HCT116 (cell line): ENCODE measurements around the gene DLEC1. TPM values are rescaled to one million over a fixed set of nuclear protein-coding genes. Genes with fewer than 3 reads are reported as not detected.
"Not testable (repeated sequence)": the region's sequence is repeated elsewhere in the genome, so short reads cannot be mapped to it uniquely, and the experiment has no call there.

Experiments
- ATAC-seq: fragments of 200-7000 bp; cut with Tn5 transposase; 2 replicates; pipeline ENCODE4 v1.9.1; 2020; ENCODE audit warnings: mild to moderate bottlenecking, moderate library complexity
- BruUV-seq: library from RNA; stranded (reverse); fragments of 400-500 nt; replicated peaks from 2 replicates; lab custom pipeline; 2021; lab: Mats Ljungman, UMichigan
- CTCF ChIA-PET: fragments of 300-600 bp; sonication (Branson Sonifier 250); formaldehyde crosslinking; loops from one replicate; lab custom pipeline; 2021; ENCODE audit warnings: antibody characterized with exemption; lab: Charles Lee
- POLR2A ChIA-PET: fragments of 300-600, 350-600 bp; sonication (Branson Sonifier 250); formaldehyde crosslinking; loops from one replicate; lab custom pipeline; 2021; ENCODE audit warnings: antibody characterized with exemption; lab: Charles Lee
- RAD21 ChIA-PET, 2 experiments: fragments of 300-600 bp; sonication (Branson Sonifier 250); formaldehyde crosslinking; loops; one replicate each; lab custom pipeline; 2023; ENCODE audit warnings: low total read pairs in 2 of 2; ENCODE audit not compliant: uncharacterized antibody in 2 of 2, unreplicated experiment in 2 of 2, low non-redundant PET in 1 of 2; lab: Charles Lee
- DNase-seq: peaks from one replicate; pipeline ENCODE4 v3.0.0-alpha.2; 2010; ENCODE audit warnings: low read depth, low spot score
- H2AFZ ChIP-seq: fragments of 200-600 bp; shearing (Covaris generic), sonication (generic); 2 replicates; pipeline ENCODE4 v1.6.1; 2017; ENCODE audit warnings: low read depth, mixed run types, mixed read lengths, antibody characterized with exemption, low read length; ENCODE audit not compliant: poor library complexity, severe bottlenecking
- H3K27ac ChIP-seq: 2 replicates; pipeline ENCODE4 v1.5.1; 2012; ENCODE audit warnings: low read depth, low read length
- H3K27me3 ChIP-seq: fragments of 200-600 bp; sonication (generic); 2 replicates; pipeline ENCODE4 v1.6.1; 2016; ENCODE audit warnings: mixed run types, low read length, mixed read lengths; ENCODE audit not compliant: insufficient read depth
- H3K36me3 ChIP-seq, 2 experiments: fragments of 200-500 bp in 1 of 2; fragments of 200-600 bp in 1 of 2; sonication (Bioruptor generic) in 1 of 2; sonication (generic) in 1 of 2; 2 replicates each; pipeline versions ENCODE4 v1.5.1 to v1.6.1; 2014 to 2016; ENCODE audit warnings: low read length in 2 of 2, inconsistent platforms in 1 of 2, mixed read lengths in 1 of 2, mixed run types in 1 of 2; ENCODE audit not compliant: insufficient read depth in 2 of 2, control insufficient read depth in 1 of 2
- H3K4me1 ChIP-seq, 2 experiments: fragments of 200-600 bp in 1 of 2; sonication (generic) in 1 of 2; 2 replicates each; pipeline versions ENCODE4 v1.5.1 to v1.6.1; 2012 to 2017; ENCODE audit warnings: low read length in 2 of 2, inconsistent platforms in 1 of 2, mild to moderate bottlenecking in 1 of 2, mixed read lengths in 1 of 2, mixed run types in 1 of 2, moderate library complexity in 1 of 2; ENCODE audit not compliant: insufficient read depth in 2 of 2, control insufficient read depth in 1 of 2
- H3K4me2 ChIP-seq: fragments of 200-600 bp; sonication (generic); 2 replicates; pipeline ENCODE4 v1.6.1; 2017; ENCODE audit warnings: mixed run types, low read length, mixed read lengths
- H3K4me3 ChIP-seq, 2 experiments: fragments of 200-600 bp in 1 of 2; sonication (generic) in 1 of 2; replicated peaks in 1 of 2; 2 replicates each; pipeline ENCODE4 v1.5.1; 2011 to 2016; ENCODE audit warnings: low read length in 2 of 2, control low read depth in 1 of 2, low read depth in 1 of 2, mild to moderate bottlenecking in 1 of 2, mixed read lengths in 1 of 2, mixed run types in 1 of 2
- H3K79me2 ChIP-seq: fragments of 200-600 bp; sonication (generic); 2 replicates; pipeline ENCODE4 v1.6.1; 2017; ENCODE audit warnings: mild to moderate bottlenecking, mixed run types, low read length, moderate library complexity, mixed read lengths; ENCODE audit not compliant: insufficient read depth
- H3K9ac ChIP-seq: fragments of 200-600 bp; sonication (generic); 2 replicates; pipeline ENCODE4 v1.6.1; 2016; ENCODE audit warnings: low read length, mixed read lengths
- H3K9me2 ChIP-seq: fragments of 200-600 bp; sonication (generic), shearing (Covaris generic); 2 replicates; pipeline ENCODE4 v1.6.1; 2017; ENCODE audit warnings: mixed run types, mild to moderate bottlenecking, moderate library complexity; ENCODE audit not compliant: insufficient read depth
- H3K9me3 ChIP-seq, 2 experiments: fragments of 200-500 bp in 1 of 2; fragments of 200-600 bp in 1 of 2; sonication (Bioruptor generic) in 1 of 2; sonication (generic) in 1 of 2; 2 replicates each; pipeline ENCODE4 v1.6.1; 2014 to 2017; ENCODE audit warnings: low read length in 2 of 2, mixed read lengths in 2 of 2, inconsistent platforms in 1 of 2, low read depth in 1 of 2, mild to moderate bottlenecking in 1 of 2, mixed run types in 1 of 2, moderate library complexity in 1 of 2; ENCODE audit not compliant: control insufficient read depth in 1 of 2, insufficient read depth in 1 of 2
- H4K20me1 ChIP-seq: fragments of 200-600 bp; sonication (generic), shearing (Covaris generic); 2 replicates; pipeline ENCODE4 v1.6.1; 2017; ENCODE audit warnings: mixed run types, mild to moderate bottlenecking, moderate library complexity; ENCODE audit not compliant: insufficient read depth
- CEBPB ChIP-seq: IDR thresholded peaks from 2 replicates; pipeline ENCODE4 v1.6.1; 2012; ENCODE audit warnings: low read depth
- EGR1 ChIP-seq: IDR thresholded peaks from 2 replicates; pipeline ENCODE4 v1.6.1; 2012; ENCODE audit warnings: low read depth
- EZH2phosphoT487 ChIP-seq: fragments of 200-600 bp; IDR thresholded peaks from 2 replicates; pipeline ENCODE4 v1.6.1; 2018; ENCODE audit warnings: antibody characterized with exemption, borderline replicate concordance
- FOSL1 ChIP-seq: IDR thresholded peaks from 2 replicates; pipeline ENCODE4 v1.6.1; 2012; ENCODE audit warnings: low read depth
- RAD21 ChIP-seq: IDR thresholded peaks from 2 replicates; pipeline ENCODE4 v1.6.1; 2012; ENCODE audit warnings: low read depth, mild to moderate bottlenecking
- YY1 ChIP-seq: IDR thresholded peaks from 2 replicates; pipeline ENCODE4 v1.6.1; 2011; ENCODE audit warnings: low read length, low read depth, moderate library complexity, mild to moderate bottlenecking; ENCODE audit not compliant: insufficient replicate concordance; ENCODE audit errors: extremely low read depth
- intact Hi-C: fragments of 100-400 bp; cut with micrococcal nuclease; formaldehyde crosslinking; loops from 2 replicates; pipeline ENCODE4 v1.10.0; 2022
- total RNA-seq: library from RNA; stranded (reverse); gene quantifications from one replicate; pipeline ENCODE4 v1.2.1, GENCODE V29; 2021; ENCODE audit not compliant: unreplicated experiment
- TF ChIP-seq, protein P1 (sequence below), 3 experiments: fragments of 200-600 bp in 1 of 3; sonication (generic) in 1 of 3; IDR thresholded peaks in 2 of 3; conservative IDR thresholded peaks in 1 of 3; 2 replicates each; pipeline ENCODE4 v1.5.1; 2012 to 2017; ENCODE audit warnings: low read depth in 2 of 3, low read length in 2 of 3, antibody characterized with exemption in 1 of 3, borderline replicate concordance in 1 of 3, control low read depth in 1 of 3, mild to moderate bottlenecking in 1 of 3, mixed read lengths in 1 of 3, mixed run types in 1 of 3, moderate library complexity in 1 of 3; ENCODE audit not compliant: insufficient read depth in 1 of 3

DLEC1 gene
- total RNA-seq, 1 experiment from 2014 or later, result 0.61 TPM

DNA sequence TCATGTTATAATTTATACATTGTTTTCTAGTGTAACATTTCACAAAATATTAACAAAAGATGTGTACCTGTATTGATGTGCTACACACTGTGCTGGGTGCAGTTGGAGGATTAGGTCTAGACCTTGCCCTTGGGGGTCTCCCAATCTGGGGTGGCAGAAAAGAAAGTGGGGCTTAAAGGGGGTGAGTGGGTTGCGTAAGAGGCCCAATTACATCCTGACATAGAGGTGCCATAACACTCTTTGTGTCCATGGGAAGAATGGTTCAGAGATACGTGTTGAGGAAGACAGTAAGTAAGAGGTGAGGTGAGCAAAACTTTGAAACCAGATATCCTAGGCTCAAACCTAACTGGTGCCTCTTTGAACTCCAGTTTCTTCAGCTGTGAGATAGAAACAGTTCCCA lies 31.0 kb downstream of the DLEC1 start:
- H3K36me3 ChIP-seq, result no peaks in the 10 kb centered on the region
- no peaks in the 10 kb centered on the region for H3K4me1 ChIP-seq
- H3K9ac ChIP-seq, result no peak overlapping the region
- H3K4me3 ChIP-seq, result no peak overlapping the region
- TF ChIP-seq FOSL1 (no peak), EGR1 (no peak), EZH2phosphoT487 (no peak), YY1 (no peak), CEBPB (no peak), RAD21 (no peak)
- TF ChIP-seq, protein P1, sequence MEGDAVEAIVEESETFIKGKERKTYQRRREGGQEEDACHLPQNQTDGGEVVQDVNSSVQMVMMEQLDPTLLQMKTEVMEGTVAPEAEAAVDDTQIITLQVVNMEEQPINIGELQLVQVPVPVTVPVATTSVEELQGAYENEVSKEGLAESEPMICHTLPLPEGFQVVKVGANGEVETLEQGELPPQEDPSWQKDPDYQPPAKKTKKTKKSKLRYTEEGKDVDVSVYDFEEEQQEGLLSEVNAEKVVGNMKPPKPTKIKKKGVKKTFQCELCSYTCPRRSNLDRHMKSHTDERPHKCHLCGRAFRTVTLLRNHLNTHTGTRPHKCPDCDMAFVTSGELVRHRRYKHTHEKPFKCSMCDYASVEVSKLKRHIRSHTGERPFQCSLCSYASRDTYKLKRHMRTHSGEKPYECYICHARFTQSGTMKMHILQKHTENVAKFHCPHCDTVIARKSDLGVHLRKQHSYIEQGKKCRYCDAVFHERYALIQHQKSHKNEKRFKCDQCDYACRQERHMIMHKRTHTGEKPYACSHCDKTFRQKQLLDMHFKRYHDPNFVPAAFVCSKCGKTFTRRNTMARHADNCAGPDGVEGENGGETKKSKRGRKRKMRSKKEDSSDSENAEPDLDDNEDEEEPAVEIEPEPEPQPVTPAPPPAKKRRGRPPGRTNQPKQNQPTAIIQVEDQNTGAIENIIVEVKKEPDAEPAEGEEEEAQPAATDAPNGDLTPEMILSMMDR (IDR thresholded peaks at IDR 0.05 in 2 of 3, conservative IDR thresholded peaks at IDR 0.05 in 1 of 3; ENCODE audit: borderline replicate concordance in 1 of 3, insufficient read depth in 1 of 3, low read depth in 2 of 3, low read length in 2 of 3), result no peak
- POLR2A ChIA-PET, result no interaction called here
- DNase-seq (no peak), ATAC-seq (no peak)
- no peaks in the 10 kb centered on the region for H4K20me1 ChIP-seq
- no peaks in the 10 kb centered on the region for H3K79me2 ChIP-seq
- no peaks in the 10 kb centered on the region for H3K27me3 ChIP-seq
- H3K4me2 ChIP-seq, result no peak overlapping the region
- no peaks in the 10 kb centered on the region for H3K9me3 ChIP-seq
- H2AFZ ChIP-seq, result no peak overlapping the region
- CTCF ChIA-PET, result no interaction called here
- no peak overlapping the region for H3K27ac ChIP-seq
- RAD21 ChIA-PET, result no interaction called here
- intact Hi-C loops, result no loop called here
- no TSS peak for BruUV-seq
- no peaks in the 10 kb centered on the region for H3K9me2 ChIP-seq

DNA sequence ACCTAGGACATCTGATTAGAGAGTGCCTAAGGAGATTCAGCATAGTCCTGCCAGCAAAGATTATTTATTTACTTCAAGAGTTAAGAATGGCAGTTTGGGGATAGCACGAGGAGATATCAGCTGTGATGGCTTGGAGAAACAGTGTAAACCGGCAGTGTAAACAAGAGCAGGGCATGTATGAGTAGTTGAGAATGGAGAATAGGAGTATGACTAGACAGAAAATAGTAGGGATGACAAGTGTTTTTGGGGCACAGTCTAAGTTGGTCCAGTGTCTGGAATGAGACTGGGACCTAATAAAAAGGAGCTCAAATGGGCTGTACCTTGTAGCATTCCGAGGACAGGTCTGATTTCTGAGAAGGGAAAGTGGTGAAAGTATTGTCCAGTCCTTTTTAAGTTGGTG lies 38.1 kb downstream of the DLEC1 start:
- H3K9me2 ChIP-seq, DNase-seq, H3K4me1 ChIP-seq, H3K4me2 ChIP-seq, H3K9me3 ChIP-seq, CTCF ChIA-PET, BruUV-seq, intact Hi-C loops, H3K27ac ChIP-seq, POLR2A ChIA-PET, H2AFZ ChIP-seq, ATAC-seq, H3K36me3 ChIP-seq, H4K20me1 ChIP-seq, H3K4me3 ChIP-seq, H3K9ac ChIP-seq, H3K27me3 ChIP-seq, RAD21 ChIA-PET, H3K79me2 ChIP-seq: not testable (repeated sequence)

DNA sequence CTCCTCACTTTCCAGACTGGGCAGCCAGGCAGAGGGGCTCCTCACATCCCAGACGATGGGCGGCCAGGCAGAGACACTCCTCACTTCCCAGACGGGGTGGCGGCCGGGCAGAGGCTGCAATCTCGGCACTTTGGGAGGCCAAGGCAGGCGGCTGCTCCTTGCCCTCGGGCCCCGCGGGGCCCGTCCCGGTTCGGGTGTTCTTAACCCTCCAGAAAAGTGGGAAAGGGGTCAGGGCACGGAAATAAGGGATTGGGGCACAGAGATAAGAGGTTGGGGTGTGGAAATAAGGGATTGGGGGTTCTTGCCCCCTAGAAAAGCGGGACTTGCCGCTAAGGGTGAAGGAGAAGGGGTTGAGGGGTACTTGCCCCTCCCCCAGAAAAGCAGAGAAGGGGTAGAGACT lies 43.3 kb downstream of the DLEC1 start:
- H3K4me1 ChIP-seq, ATAC-seq, intact Hi-C loops, H3K4me2 ChIP-seq, H3K9me2 ChIP-seq, H3K27me3 ChIP-seq, DNase-seq, CTCF ChIA-PET, H4K20me1 ChIP-seq, H3K9ac ChIP-seq, H2AFZ ChIP-seq, H3K36me3 ChIP-seq, POLR2A ChIA-PET, H3K27ac ChIP-seq, H3K79me2 ChIP-seq, BruUV-seq, H3K4me3 ChIP-seq, H3K9me3 ChIP-seq, RAD21 ChIA-PET: not testable (repeated sequence)
